Right lobe of liver (tissue), 4 donors: ENCODE results near the gene TNS3.

Experiments
- CTCF ChIP-seq, 4 donors: fragments of 200-600 bp in 3 of 4; fragments of 450-650 bp in 1 of 4; IDR thresholded peaks; one replicate each; pipeline versions ENCODE4 v1.5.1 to v1.8.0; 2016 to 2022; ENCODE audit warnings: antibody characterized with exemption in 4 of 4, mild to moderate bottlenecking in 2 of 4
- POLR2A ChIP-seq: fragments of 450-650 bp; IDR thresholded peaks from one replicate; pipeline ENCODE4 v1.6.1; 2017; ENCODE audit warnings: antibody characterized with exemption, mild to moderate bottlenecking
- donor health status: DM: no; HTN: no; CAD: no.
- donor health status: DM: no; HTN: no; CAD: no.
- donor health status: DM: no; HTN: yes; CAD: no.

- no peak for TF ChIP-seq CTCF (IDR thresholded peaks at IDR 0.05)
- no peak for TF ChIP-seq POLR2A
These were observed 78.6 kb downstream of the TNS3 start for GRCh38 chr7:47503281-47503680.
